WERI-Rb-1 (cell line): ENCODE results near the gene CEACAM19.

ENCODE experiments used
- DNase-seq: peaks from one replicate; pipeline ENCODE4 v3.0.0-alpha.2; 2020
- H3K27ac ChIP-seq: fragments of 250-450 bp; sonication (Bioruptor Pico); 2 replicates; pipeline ENCODE4 v1.5.1; 2020; ENCODE audit warnings: mild to moderate bottlenecking, moderate library complexity
- H3K27me3 ChIP-seq: fragments of 250-450 bp; sonication (Bioruptor Pico); 2 replicates; pipeline ENCODE4 v1.5.1; 2021; ENCODE audit warnings: mild to moderate bottlenecking, low read depth, moderate library complexity; ENCODE audit not compliant: insufficient read depth, severe bottlenecking
- H3K36me3 ChIP-seq: fragments of 250-450 bp; sonication (Bioruptor Pico); 2 replicates; pipeline ENCODE4 v1.5.1; 2020; ENCODE audit warnings: mild to moderate bottlenecking, moderate library complexity
- H3K4me3 ChIP-seq: 2 replicates; pipeline ENCODE4 v1.5.1; 2011; ENCODE audit warnings: low read depth, mild to moderate bottlenecking, control low read depth, low read length
- H3K9me3 ChIP-seq: fragments of 250-450 bp; sonication (Bioruptor Pico); 2 replicates; pipeline ENCODE4 v1.5.1; 2021; ENCODE audit warnings: mild to moderate bottlenecking, moderate library complexity; ENCODE audit not compliant: severe bottlenecking
- CTCF ChIP-seq: IDR thresholded peaks from 2 replicates; pipeline ENCODE4 v1.5.1; 2011; ENCODE audit warnings: low read depth, mild to moderate bottlenecking, control low read depth, inconsistent platforms, low read length

CEACAM19 gene

GRCh38 chr19:44726465-44726864 is 55.2 kb downstream of the CEACAM19 start:
- H3K27ac ChIP-seq, result no peak overlapping the region
- no peak for DNase-seq

GRCh38 chr19:44728178-44728577 is 56.9 kb downstream of the CEACAM19 start:
- no peak for TF ChIP-seq CTCF
- H3K27me3 ChIP-seq, result no peaks in the 10 kb centered on the region
- H3K9me3 ChIP-seq, result no peaks in the 10 kb centered on the region
- DNase-seq, result no peak
- H3K27ac ChIP-seq, result no peak overlapping the region
- no peak overlapping the region for H3K4me3 ChIP-seq
- H3K36me3 ChIP-seq, result no peaks in the 10 kb centered on the region

More at GRCh38 chr19:44726465-44726864, 55.2 kb downstream of the CEACAM19 start:
- no peaks in the 10 kb centered on the region for H3K36me3 ChIP-seq
- TF ChIP-seq CTCF, result no peak
- H3K4me3 ChIP-seq, result no peak overlapping the region
- H3K27me3 ChIP-seq, result no peaks in the 10 kb centered on the region
- H3K9me3 ChIP-seq, result no peaks in the 10 kb centered on the region

- no peaks in the 10 kb centered on the region for H3K27me3 ChIP-seq
- TF ChIP-seq CTCF, result no peak
- no peaks in the 10 kb centered on the region for H3K9me3 ChIP-seq
- DNase-seq, result no peak
- H3K36me3 ChIP-seq, result no peaks in the 10 kb centered on the region
- no peak overlapping the region for H3K4me3 ChIP-seq
- no peak overlapping the region for H3K27ac ChIP-seq
Observed at GRCh38 chr19:44729516-44730033, 58.3 kb downstream of the CEACAM19 start.

GRCh38 chr19:44731081-44731480 is 59.8 kb downstream of the CEACAM19 start:
- no peak for TF ChIP-seq CTCF
- no peak overlapping the region for H3K4me3 ChIP-seq
- no peaks in the 10 kb centered on the region for H3K9me3 ChIP-seq
- H3K36me3 ChIP-seq, result no peaks in the 10 kb centered on the region
- no peak for DNase-seq
- H3K27me3 ChIP-seq, result no peaks in the 10 kb centered on the region
- H3K27ac ChIP-seq, result no peak overlapping the region

GRCh38 chr19:44731622-44732021 is 60.3 kb downstream of the CEACAM19 start:
- Histone ChIP-seq H3K9me3 (no peaks in the 10 kb centered on the region), H3K36me3 (no peaks in the 10 kb centered on the region), H3K4me3 (no peak overlapping the region), H3K27ac (no peak overlapping the region), H3K27me3 (no peaks in the 10 kb centered on the region)
- DNase-seq, result no peak
- TF ChIP-seq CTCF, result no peak

- TF ChIP-seq CTCF, result no peak
- Histone ChIP-seq H3K27me3 (no peaks in the 10 kb centered on the region), H3K9me3 (no peaks in the 10 kb centered on the region), H3K36me3 (no peaks in the 10 kb centered on the region), H3K4me3 (no peak overlapping the region), H3K27ac (no peak overlapping the region)
- no peak for DNase-seq
Observed at GRCh38 chr19:44732235-44733014, 61.1 kb downstream of the CEACAM19 start.
